ENCODE data around the gene UNG. TPM values are rescaled to one million over a fixed set of nuclear protein-coding genes. Genes with fewer than 3 reads are reported as not detected.
A peak's percentile ranks its signal among the peaks of the same experiment; 100 is the strongest.

The UNG gene
- total and polyA plus RNA-seq, 9 of the 15 experiments (the other 6 are each of a cell fraction or from before 2014, with no cell fraction given), result 8.4 to 59.8 (median 41.0) TPM

- TF ChIP-seq, protein P1, sequence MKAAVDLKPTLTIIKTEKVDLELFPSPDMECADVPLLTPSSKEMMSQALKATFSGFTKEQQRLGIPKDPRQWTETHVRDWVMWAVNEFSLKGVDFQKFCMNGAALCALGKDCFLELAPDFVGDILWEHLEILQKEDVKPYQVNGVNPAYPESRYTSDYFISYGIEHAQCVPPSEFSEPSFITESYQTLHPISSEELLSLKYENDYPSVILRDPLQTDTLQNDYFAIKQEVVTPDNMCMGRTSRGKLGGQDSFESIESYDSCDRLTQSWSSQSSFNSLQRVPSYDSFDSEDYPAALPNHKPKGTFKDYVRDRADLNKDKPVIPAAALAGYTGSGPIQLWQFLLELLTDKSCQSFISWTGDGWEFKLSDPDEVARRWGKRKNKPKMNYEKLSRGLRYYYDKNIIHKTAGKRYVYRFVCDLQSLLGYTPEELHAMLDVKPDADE (conservative IDR thresholded peaks at IDR 0.05; ENCODE audit: control insufficient read depth, low read depth, low read length), result peak; percentile 8; the same call in 1 of the 2 replicates
- TF ChIP-seq SIN3A (IDR thresholded peaks at IDR 0.05; ENCODE audit: borderline replicate concordance in 2 of 2, control insufficient read depth in 1 of 2, low read depth in 2 of 2, low read length in 2 of 2) (peak; percentile 44 to 74; a peak in 2 of 4 replicates), ZFX (CRISPR knock-in tag; IDR thresholded peaks at IDR 0.05) (peak; percentile 53; the same call in 1 of the 2 replicates), ZNF436 (CRISPR knock-in tag; IDR thresholded peaks at IDR 0.05) (no peak)
Observed at GRCh38 chr12:109098183-109098604, 797 bp downstream of the UNG start (continued).

- Histone ChIP-seq H3K36me3 (ENCODE audit: control insufficient read depth, insufficient read depth, low read length) (peaks cover 50% of the 10 kb centered on the region; the same call in 2 of the 3 replicates), H3K9me3 (replicated peaks; ENCODE audit: control insufficient read depth, insufficient read depth, low read depth, low read length) (no peaks in the 10 kb centered on the region), H3K79me2 (ENCODE audit: control insufficient read depth, insufficient read depth, low read length) (peaks cover 11% of the 10 kb centered on the region), H3K9me1 (ENCODE audit: control insufficient read depth, insufficient read depth, low read length) (no peaks in the 10 kb centered on the region), H3K4me3 (peak overlapping the region; percentile 81), H4K20me1 (replicated peaks; ENCODE audit: control insufficient read depth, insufficient read depth, low read length) (no peaks in the 10 kb centered on the region), H3K9ac (ENCODE audit: insufficient read depth in 1 of 2, low read depth in 2 of 2, low read length in 2 of 2) (peak overlapping the region; percentile 36 to 89), H2AFZ (ENCODE audit: low read depth, low read length) (no peak overlapping the region), H3K27me3 (ENCODE audit: control insufficient read depth in 2 of 2, insufficient read depth in 2 of 2, low read length in 2 of 2) (no peaks in the 10 kb centered on the region), H3K27ac (ENCODE audit: extremely low read depth, low read depth, low read length) (no peak overlapping the region), H3K4me1 (replicated peaks in 1 of 2; ENCODE audit: control insufficient read depth in 2 of 2, insufficient read depth in 2 of 2, low read length in 2 of 2) (peaks cover 5 to 21% of the 10 kb centered on the region in 2 experiments; a peak in 3 of 5 replicates), H3K4me2 (ENCODE audit: insufficient read depth, low read length) (peak overlapping the region; percentile 71)
- CTCF ChIA-PET (ENCODE audit: low intra/inter-chr PET ratio), result no interaction called here
- no TSS peak for BruUV-seq (replicated peaks)
- DNase-seq (ENCODE audit: extremely low read depth in 1 of 4, low spot score in 3 of 4) (no peak), FAIRE-seq (peak; percentile 64), ATAC-seq (no peak)
- intact Hi-C loops (cut with micrococcal nuclease) (loop anchor here (10.0 kb wide), 3 partner anchors 84 to 434 kb away; no protein-coding TSS in a partner anchor), in situ Hi-C loops (cut with MboI) (loop anchor here (10.0 kb wide), 1 partner anchor 434 kb away; no protein-coding TSS in a partner anchor)
- TF ChIP-seq, protein P2, sequence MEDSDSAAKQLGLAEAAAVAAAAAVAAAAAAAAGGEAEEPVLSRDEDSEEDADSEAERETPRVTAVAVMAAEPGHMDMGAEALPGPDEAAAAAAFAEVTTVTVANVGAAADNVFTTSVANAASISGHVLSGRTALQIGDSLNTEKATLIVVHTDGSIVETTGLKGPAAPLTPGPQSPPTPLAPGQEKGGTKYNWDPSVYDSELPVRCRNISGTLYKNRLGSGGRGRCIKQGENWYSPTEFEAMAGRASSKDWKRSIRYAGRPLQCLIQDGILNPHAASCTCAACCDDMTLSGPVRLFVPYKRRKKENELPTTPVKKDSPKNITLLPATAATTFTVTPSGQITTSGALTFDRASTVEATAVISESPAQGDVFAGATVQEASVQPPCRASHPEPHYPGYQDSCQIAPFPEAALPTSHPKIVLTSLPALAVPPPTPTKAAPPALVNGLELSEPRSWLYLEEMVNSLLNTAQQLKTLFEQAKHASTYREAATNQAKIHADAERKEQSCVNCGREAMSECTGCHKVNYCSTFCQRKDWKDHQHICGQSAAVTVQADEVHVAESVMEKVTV (CRISPR knock-in tag; IDR thresholded peaks at IDR 0.05), result no peak
- TF ChIP-seq, protein P3, sequence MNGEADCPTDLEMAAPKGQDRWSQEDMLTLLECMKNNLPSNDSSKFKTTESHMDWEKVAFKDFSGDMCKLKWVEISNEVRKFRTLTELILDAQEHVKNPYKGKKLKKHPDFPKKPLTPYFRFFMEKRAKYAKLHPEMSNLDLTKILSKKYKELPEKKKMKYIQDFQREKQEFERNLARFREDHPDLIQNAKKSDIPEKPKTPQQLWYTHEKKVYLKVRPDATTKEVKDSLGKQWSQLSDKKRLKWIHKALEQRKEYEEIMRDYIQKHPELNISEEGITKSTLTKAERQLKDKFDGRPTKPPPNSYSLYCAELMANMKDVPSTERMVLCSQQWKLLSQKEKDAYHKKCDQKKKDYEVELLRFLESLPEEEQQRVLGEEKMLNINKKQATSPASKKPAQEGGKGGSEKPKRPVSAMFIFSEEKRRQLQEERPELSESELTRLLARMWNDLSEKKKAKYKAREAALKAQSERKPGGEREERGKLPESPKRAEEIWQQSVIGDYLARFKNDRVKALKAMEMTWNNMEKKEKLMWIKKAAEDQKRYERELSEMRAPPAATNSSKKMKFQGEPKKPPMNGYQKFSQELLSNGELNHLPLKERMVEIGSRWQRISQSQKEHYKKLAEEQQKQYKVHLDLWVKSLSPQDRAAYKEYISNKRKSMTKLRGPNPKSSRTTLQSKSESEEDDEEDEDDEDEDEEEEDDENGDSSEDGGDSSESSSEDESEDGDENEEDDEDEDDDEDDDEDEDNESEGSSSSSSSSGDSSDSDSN (IDR thresholded peaks at IDR 0.05; ENCODE audit: borderline replicate concordance in 1 of 2, low read depth in 2 of 2, low read length in 2 of 2), result peak in 1 of 2 experiments; percentile 10; a peak in 1 of 4 replicates
- TF ChIP-seq NCOA6 (IDR thresholded peaks at IDR 0.05) (no peak), PHF20 (IDR thresholded peaks at IDR 0.05; ENCODE audit: partially characterized antibody) (no peak), HSF4 (CRISPR knock-in tag; IDR thresholded peaks at IDR 0.05; ENCODE audit: borderline replicate concordance) (no peak), HNRNPL (IDR thresholded peaks at IDR 0.05; ENCODE audit: low read depth, low read length) (no peak)
- POLR2A ChIA-PET, result interaction anchor here (0.7 to 3.0 kb wide), 3 partner anchors 10 to 280 kb away, joined by 3 to 9 read pairs (median 3); no protein-coding TSS in a partner anchor
- WGBS (ENCODE audit: insufficient coverage, low coverage, missing lambda C conversion rate), result 28% methylated on average over 8 of the region's 8 CpGs
Observed at GRCh38 chr12:109098651-109099050, 1.3 kb downstream of the UNG start.

Data from K562 (cell line).